ENCODE results near the gene ACSM3.

DNA sequence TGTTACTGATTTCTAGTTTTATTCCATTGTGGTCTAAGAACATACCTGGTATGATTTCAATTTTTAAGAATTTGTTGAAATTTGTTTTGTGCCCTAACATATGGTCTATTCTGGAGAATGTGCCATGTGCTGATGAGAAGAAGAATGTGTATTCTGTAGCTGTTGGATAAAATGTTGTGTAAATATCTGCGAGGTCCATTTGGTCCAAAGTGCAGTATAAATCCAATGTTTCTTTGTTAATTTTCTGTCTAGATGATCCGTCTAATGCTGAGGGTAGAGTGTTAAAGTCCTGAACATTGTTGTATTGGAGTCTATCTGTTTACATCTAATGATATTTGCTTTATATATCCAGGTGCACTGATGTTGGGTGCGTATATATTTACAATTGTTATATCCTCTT, 9.9 kb downstream of the ACSM3 start:
- no peak for TF ChIP-seq EZH2 (IDR thresholded peaks at IDR 0.05; ENCODE audit: insufficient read depth, poor library complexity, severe bottlenecking)
- no peak for TF ChIP-seq EZH2phosphoT487 (IDR thresholded peaks at IDR 0.05; ENCODE audit: insufficient read depth, low read depth)
